Ishikawa (cell line): ENCODE measurements around the gene ANGPTL7.

Experiments
- FOXM1 ChIP-seq: IDR thresholded peaks from 2 replicates; pipeline ENCODE4 v1.6.1; 2012; ENCODE audit warnings: low read depth, borderline replicate concordance
- NFIC ChIP-seq: IDR thresholded peaks from 2 replicates; pipeline ENCODE4 v1.6.1; 2012
- RAD21 ChIP-seq: IDR thresholded peaks from 2 replicates; pipeline ENCODE4 v1.6.1; 2012; ENCODE audit warnings: low read depth
- TF ChIP-seq, protein P1 (sequence below): IDR thresholded peaks from 2 replicates; pipeline ENCODE4 v1.6.1; 2012
- TF ChIP-seq, protein P2 (sequence below): IDR thresholded peaks from 2 replicates; pipeline ENCODE4 v1.6.1; 2012
- TF ChIP-seq, protein P3 (sequence below): IDR thresholded peaks from 2 replicates; pipeline ENCODE4 v1.6.1; 2012; ENCODE audit warnings: low read depth, mild to moderate bottlenecking

DNA sequence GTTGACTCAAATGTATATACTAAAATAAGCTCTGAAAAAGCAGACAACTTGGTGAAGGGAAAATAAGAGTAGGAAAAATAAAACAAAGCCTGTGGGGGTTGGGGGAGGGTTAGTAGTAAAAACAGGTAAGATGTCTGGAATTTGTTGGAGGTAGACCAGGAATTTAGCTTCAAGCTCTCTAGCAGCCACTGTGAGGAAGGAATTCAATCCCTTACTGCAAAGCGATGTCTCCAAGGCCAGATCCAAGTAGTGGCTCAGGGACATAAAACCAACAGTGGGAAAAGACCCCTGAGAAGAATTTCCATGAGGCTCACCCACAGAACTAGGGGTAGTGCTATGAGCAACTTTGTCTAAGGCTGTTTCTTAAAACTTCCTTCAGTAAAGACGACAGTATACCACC lies 7.8 kb downstream of the ANGPTL7 start:
- TF ChIP-seq NFIC (no peak), RAD21 (no peak), FOXM1 (no peak)
- TF ChIP-seq, protein P1, sequence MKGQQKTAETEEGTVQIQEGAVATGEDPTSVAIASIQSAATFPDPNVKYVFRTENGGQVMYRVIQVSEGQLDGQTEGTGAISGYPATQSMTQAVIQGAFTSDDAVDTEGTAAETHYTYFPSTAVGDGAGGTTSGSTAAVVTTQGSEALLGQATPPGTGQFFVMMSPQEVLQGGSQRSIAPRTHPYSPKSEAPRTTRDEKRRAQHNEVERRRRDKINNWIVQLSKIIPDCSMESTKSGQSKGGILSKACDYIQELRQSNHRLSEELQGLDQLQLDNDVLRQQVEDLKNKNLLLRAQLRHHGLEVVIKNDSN, result no peak
- TF ChIP-seq, protein P2, sequence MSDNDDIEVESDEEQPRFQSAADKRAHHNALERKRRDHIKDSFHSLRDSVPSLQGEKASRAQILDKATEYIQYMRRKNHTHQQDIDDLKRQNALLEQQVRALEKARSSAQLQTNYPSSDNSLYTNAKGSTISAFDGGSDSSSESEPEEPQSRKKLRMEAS, result no peak
- TF ChIP-seq, protein P3, sequence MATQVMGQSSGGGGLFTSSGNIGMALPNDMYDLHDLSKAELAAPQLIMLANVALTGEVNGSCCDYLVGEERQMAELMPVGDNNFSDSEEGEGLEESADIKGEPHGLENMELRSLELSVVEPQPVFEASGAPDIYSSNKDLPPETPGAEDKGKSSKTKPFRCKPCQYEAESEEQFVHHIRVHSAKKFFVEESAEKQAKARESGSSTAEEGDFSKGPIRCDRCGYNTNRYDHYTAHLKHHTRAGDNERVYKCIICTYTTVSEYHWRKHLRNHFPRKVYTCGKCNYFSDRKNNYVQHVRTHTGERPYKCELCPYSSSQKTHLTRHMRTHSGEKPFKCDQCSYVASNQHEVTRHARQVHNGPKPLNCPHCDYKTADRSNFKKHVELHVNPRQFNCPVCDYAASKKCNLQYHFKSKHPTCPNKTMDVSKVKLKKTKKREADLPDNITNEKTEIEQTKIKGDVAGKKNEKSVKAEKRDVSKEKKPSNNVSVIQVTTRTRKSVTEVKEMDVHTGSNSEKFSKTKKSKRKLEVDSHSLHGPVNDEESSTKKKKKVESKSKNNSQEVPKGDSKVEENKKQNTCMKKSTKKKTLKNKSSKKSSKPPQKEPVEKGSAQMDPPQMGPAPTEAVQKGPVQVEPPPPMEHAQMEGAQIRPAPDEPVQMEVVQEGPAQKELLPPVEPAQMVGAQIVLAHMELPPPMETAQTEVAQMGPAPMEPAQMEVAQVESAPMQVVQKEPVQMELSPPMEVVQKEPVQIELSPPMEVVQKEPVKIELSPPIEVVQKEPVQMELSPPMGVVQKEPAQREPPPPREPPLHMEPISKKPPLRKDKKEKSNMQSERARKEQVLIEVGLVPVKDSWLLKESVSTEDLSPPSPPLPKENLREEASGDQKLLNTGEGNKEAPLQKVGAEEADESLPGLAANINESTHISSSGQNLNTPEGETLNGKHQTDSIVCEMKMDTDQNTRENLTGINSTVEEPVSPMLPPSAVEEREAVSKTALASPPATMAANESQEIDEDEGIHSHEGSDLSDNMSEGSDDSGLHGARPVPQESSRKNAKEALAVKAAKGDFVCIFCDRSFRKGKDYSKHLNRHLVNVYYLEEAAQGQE, result no peak
